HepG2 (cell line): ENCODE measurements around the gene UMPS. TPM values are rescaled to one million over a fixed set of nuclear protein-coding genes. Genes with fewer than 3 reads are reported as not detected.

Experiments
- ATAC-seq: fragments of 200-7000 bp; cut with Tn5 transposase; 3 replicates; pipeline ENCODE4 v1.9.1; 2020; ENCODE audit warnings: mild to moderate bottlenecking, moderate library complexity
- BruUV-seq: library from RNA; stranded (reverse); fragments of 400-500 nt; replicated peaks from 2 replicates; lab custom pipeline; 2021; lab: Mats Ljungman, UMichigan
- CTCF ChIA-PET: fragments of 300-600 bp; formaldehyde crosslinking; extraction: SDS; loops from one replicate; lab custom pipeline; 2021; ENCODE audit warnings: low total read pairs, inconsistent platforms, low intra/inter-chr PET ratio; lab: Yijun Ruan, JAX
- POLR2A ChIA-PET: fragments of 350-600 bp; sonication (Branson Sonifier 250); formaldehyde crosslinking; loops from one replicate; lab custom pipeline; 2020; ENCODE audit warnings: antibody characterized with exemption, inconsistent platforms; lab: Yijun Ruan, JAX
- DNase-seq: peaks from one replicate; pipeline ENCODE4 v3.0.0-alpha.2; 2015; ENCODE audit warnings: low spot score
- FAIRE-seq: peaks from 3 replicates; lab custom pipeline; 2011; peaks lifted over from hg19 to GRCh38; lab: Jason Lieb, UNC
- H2AFZ ChIP-seq: one replicate; pipeline ENCODE4 v1.6.1; 2011; ENCODE audit warnings: low read length, inconsistent platforms
- H3K27ac ChIP-seq: fragments of 300-600 bp; 3 replicates; pipeline ENCODE4 v1.8.0; 2011; ENCODE audit warnings: mixed run types, mild to moderate bottlenecking, mixed read lengths, low read length, inconsistent platforms; ENCODE audit not compliant: insufficient read depth; ENCODE audit errors: extremely low read length
- H3K27me3 ChIP-seq, 2 experiments: fragments of 200-600 bp in 1 of 2; 2 replicates in 1 of 2; 3 replicates in 1 of 2; pipeline versions ENCODE4 v1.6.0 to v1.8.0; 2011; ENCODE audit warnings: low read length in 2 of 2, mild to moderate bottlenecking in 2 of 2, moderate library complexity in 2 of 2, inconsistent platforms in 1 of 2; ENCODE audit not compliant: insufficient read depth in 2 of 2, control insufficient read depth in 1 of 2
- H3K36me3 ChIP-seq, 2 experiments: fragments of 200-600 bp in 1 of 2; replicated peaks in 1 of 2; 2 replicates in 1 of 2; 3 replicates in 1 of 2; pipeline versions ENCODE4 v1.5.1 to v1.8.0; 2011; ENCODE audit warnings: low read length in 2 of 2, inconsistent platforms in 1 of 2; ENCODE audit not compliant: insufficient read depth in 2 of 2, control insufficient read depth in 1 of 2
- H3K4me1 ChIP-seq: 2 replicates; pipeline ENCODE4 v1.5.1; 2012; ENCODE audit warnings: low read length, inconsistent platforms; ENCODE audit not compliant: insufficient read depth
- H3K4me2 ChIP-seq: 2 replicates; pipeline ENCODE4 v1.6.0; 2011; ENCODE audit warnings: low read depth, low read length, inconsistent platforms
- H3K4me3 ChIP-seq, 3 experiments: fragments of 200-600 bp in 1 of 3; sonication (generic), shearing (Covaris generic) in 1 of 3; replicated peaks in 1 of 3; 2 replicates each; pipeline ENCODE4 v1.5.1; 2011 to 2016; ENCODE audit warnings: low read length in 3 of 3, inconsistent platforms in 2 of 3, low read depth in 2 of 3, mild to moderate bottlenecking in 2 of 3, control low read depth in 1 of 3, mixed read lengths in 1 of 3; ENCODE audit not compliant: insufficient read depth in 1 of 3
- H3K79me2 ChIP-seq: one replicate; pipeline ENCODE4 v1.6.1; 2011; ENCODE audit warnings: low read length, inconsistent platforms; ENCODE audit not compliant: insufficient read depth
- H3K9ac ChIP-seq: 2 replicates; pipeline ENCODE4 v1.6.0; 2011; ENCODE audit warnings: mild to moderate bottlenecking, low read depth, low read length, inconsistent platforms; ENCODE audit not compliant: insufficient read depth
- H3K9me3 ChIP-seq: 2 replicates; pipeline ENCODE4 v1.5.1; 2012; ENCODE audit warnings: mild to moderate bottlenecking, low read length
- H4K20me1 ChIP-seq: 2 replicates; pipeline ENCODE4 v1.6.0; 2011; ENCODE audit warnings: inconsistent platforms, mild to moderate bottlenecking, low read length, moderate library complexity; ENCODE audit not compliant: insufficient read depth
- CBX2 ChIP-seq, 2 experiments: fragments of 200-600 bp in 1 of 2; sonication (generic); formaldehyde crosslinking in 1 of 2; IDR thresholded peaks; 2 replicates each; pipeline versions ENCODE4 v1.7.0 to v1.8.1; 2018 to 2022; ENCODE audit warnings: low read depth in 2 of 2, low read length in 1 of 2, mild to moderate bottlenecking in 1 of 2, missing genetic modification reagents in 1 of 2
- E2F1 ChIP-seq: sonication (generic); formaldehyde crosslinking; IDR thresholded peaks from 2 replicates; pipeline ENCODE4 v1.5.0; 2020; ENCODE audit warnings: missing genetic modification reagents
- FOXA1 ChIP-seq, 2 experiments: fragments of 450-650 bp in 1 of 2; sonication (generic) in 1 of 2; formaldehyde crosslinking in 1 of 2; IDR thresholded peaks; 2 replicates each; pipeline versions ENCODE4 v1.4.0 to v1.6.1; 2016 to 2020; ENCODE audit warnings: missing genetic modification reagents in 1 of 2
- GRHL1 ChIP-seq: sonication (generic); formaldehyde crosslinking; conservative IDR thresholded peaks from 2 replicates; pipeline ENCODE4 v1.8.0; 2022; ENCODE audit warnings: missing genetic modification reagents
- HMG20B ChIP-seq: conservative IDR thresholded peaks from 2 replicates; pipeline ENCODE4 v1.6.1; 2016; ENCODE audit warnings: missing genetic modification reagents, missing compliant biosample characterization
- POLR2A ChIP-seq, 2 experiments: IDR thresholded peaks; 2 replicates each; pipeline ENCODE4 v1.6.1; 2011; ENCODE audit warnings: low read depth in 2 of 2, low read length in 2 of 2, mild to moderate bottlenecking in 1 of 2, moderate library complexity in 1 of 2; ENCODE audit not compliant: insufficient read depth in 1 of 2
- SIX1 ChIP-seq: sonication (generic); formaldehyde crosslinking; IDR thresholded peaks from 2 replicates; pipeline ENCODE4 v1.4.0; 2020; ENCODE audit warnings: missing genetic modification reagents, borderline replicate concordance
- THAP9 ChIP-seq: sonication (generic); formaldehyde crosslinking; IDR thresholded peaks from 2 replicates; pipeline ENCODE4; 2020; ENCODE audit warnings: missing genetic modification reagents, mild to moderate bottlenecking, borderline replicate concordance
- TMF1 ChIP-seq: sonication (generic); formaldehyde crosslinking; IDR thresholded peaks from 2 replicates; pipeline ENCODE4 v1.8.1; 2022; ENCODE audit warnings: low read depth, missing genetic modification reagents
- ZNF18 ChIP-seq: sonication (generic); formaldehyde crosslinking; IDR thresholded peaks from 2 replicates; pipeline ENCODE4 v1.8.0; 2022; ENCODE audit warnings: mild to moderate bottlenecking, missing genetic modification reagents; ENCODE audit not compliant: insufficient replicate concordance
- ZNF205 ChIP-seq: IDR thresholded peaks from 2 replicates; pipeline ENCODE4 v1.6.1; 2018; ENCODE audit warnings: missing biosample characterization, missing genetic modification reagents
- ZNF207 ChIP-seq: fragments of 450-650 bp; IDR thresholded peaks from 2 replicates; pipeline ENCODE4 v1.6.1; 2016; ENCODE audit warnings: antibody characterized with exemption, borderline replicate concordance
- ZNF230 ChIP-seq: sonication (generic); formaldehyde crosslinking; IDR thresholded peaks from 2 replicates; pipeline ENCODE4 v1.4.0; 2020; ENCODE audit warnings: mild to moderate bottlenecking, missing genetic modification reagents
- ZNF569 ChIP-seq: sonication (generic); formaldehyde crosslinking; IDR thresholded peaks from 2 replicates; pipeline ENCODE4 v1.5.0; 2020; ENCODE audit warnings: mild to moderate bottlenecking, missing genetic modification reagents, moderate library complexity, borderline replicate concordance
- WGBS: methylation state at CpG from one replicate; pipeline ENCODE4 v1.1.6; 2017; ENCODE audit warnings: low lambda C conversion rate; 5-methylcytosine and 5-hydroxymethylcytosine counted together
- in situ Hi-C: cut with HindIII; loops from 2 replicates; pipeline ENCODE4 v1.10.0; 2017; ENCODE audit warnings: low pct_unique_long_range_greater_than_20kb; ENCODE audit not compliant: extremely low pct_ligation_motif_present
- intact Hi-C: fragments of 100-400 bp; cut with micrococcal nuclease; formaldehyde crosslinking; loops from one replicate; pipeline ENCODE4 v1.10.0; 2022; ENCODE audit not compliant: unreplicated experiment
- polyA plus RNA-seq, 8 experiments: library from polyadenylated mRNA; depleted of rRNA in 3 of 8; stranded (reverse) in 7 of 8; unstranded in 1 of 8; fragments of >200 nt; fragmentation: Illumina TruSeq in 4 of 8; extraction: Trizol in 4 of 8; gene quantifications; 2 replicates each; pipeline versions ENCODE4 v1.2.1 to v1.2.3, GENCODE V29; 2011 to 2016; ENCODE audit warnings: low read depth in 4 of 8, missing spikeins in 1 of 8, mixed read lengths in 1 of 8; ENCODE audit not compliant: insufficient read depth in 1 of 8
- total RNA-seq, 5 experiments: library from RNA; depleted of rRNA; stranded (reverse); fragments of >200 nt; fragmentation: Illumina TruSeq; extraction: Trizol; gene quantifications; 2 replicates each; pipeline ENCODE4 v1.2.3, GENCODE V29; 2016; ENCODE audit warnings: low read depth in 1 of 5

UMPS gene
- total and polyA plus RNA-seq, 2 of the 13 experiments (the other 11 are each of a cell fraction or from before 2014, with no cell fraction given): 52.7 to 74.2 TPM

- intact Hi-C loops: loop anchor here (10.0 kb wide), 1 partner anchor 176 kb away; no protein-coding TSS in a partner anchor
- DNase-seq (no peak), ATAC-seq (no peak), FAIRE-seq (no peak)
- Histone ChIP-seq H3K4me3 (no peak overlapping the region), H3K4me1 (peaks cover 12% of the 10 kb centered on the region), H3K27me3 (no peaks in the 10 kb centered on the region), H2AFZ (no peak overlapping the region), H4K20me1 (no peaks in the 10 kb centered on the region; the same call in none of the 2 replicates), H3K9ac (no peak overlapping the region), H3K9me3 (no peaks in the 10 kb centered on the region), H3K79me2 (peaks cover 17% of the 10 kb centered on the region), H3K4me2 (no peak overlapping the region), H3K36me3 (peaks cover 13 to 76% of the 10 kb centered on the region in 2 experiments), H3K27ac (no peak overlapping the region)
- in situ Hi-C loops: no loop called here
- CTCF ChIA-PET: no interaction called here
- no TSS peak for BruUV-seq
- WGBS: 97% methylated on average over 6 of the region's 6 CpGs
- POLR2A ChIA-PET: interaction anchor here (3.1 kb wide), 1 partner anchor 11 kb away, joined by 18 read pairs; the partner anchor contains the start of gene UMPS
- TF ChIP-seq FOXA1 (IDR thresholded peaks at IDR 0.05) (no peak), FOXA1 (CRISPR knock-in tag; IDR thresholded peaks at IDR 0.05) (no peak), THAP9 (no peak), TMF1 (CRISPR knock-in tag) (no peak), E2F1 (no peak), GRHL1 (CRISPR knock-in tag) (no peak), SIX1 (no peak), CBX2 (IDR thresholded peaks at IDR 0.05; ENCODE audit: low read depth, low read length) (no peak), CBX2 (CRISPR knock-in tag; IDR thresholded peaks at IDR 0.05; ENCODE audit: low read depth) (no peak), ZNF18 (CRISPR knock-in tag) (no peak), POLR2A (IDR thresholded peaks at IDR 0.05; ENCODE audit: insufficient read depth in 1 of 2, low read depth in 2 of 2, low read length in 2 of 2) (no peak), ZNF230 (CRISPR knock-in tag) (no peak), HMG20B (CRISPR knock-in tag) (no peak), ZNF569 (CRISPR knock-in tag) (no peak), ZNF205 (no peak), ZNF207 (no peak)
Observed at GRCh38 chr3:124741027-124741426, 10.8 kb downstream of the UMPS start.
